GM21515 (cell line): ENCODE data around the gene PIP5K1A.
"Not testable (repeated sequence)": the region's sequence is repeated elsewhere in the genome, so short reads cannot be mapped to it uniquely, and the experiment has no call there.

ENCODE experiments used
- ATAC-seq: cut with Tn5 transposase; IDR thresholded peaks from one replicate; pipeline ENCODE4 v1.9.1; 2021; ENCODE audit not compliant: unreplicated experiment

PIP5K1A gene

GRCh38 chr1:151192047-151192446 is 6.3 kb upstream of the PIP5K1A start:
- ATAC-seq = no peak

- no peak for ATAC-seq
These were observed 5.0 kb upstream of the PIP5K1A start for GRCh38 chr1:151193304-151193703.

GRCh38 chr1:151193856-151194255 is 4.5 kb upstream of the PIP5K1A start:
- no peak for ATAC-seq

- not testable (repeated sequence) for ATAC-seq
These were observed 3.3 kb upstream of the PIP5K1A start for GRCh38 chr1:151194894-151195594.

GRCh38 chr1:151196292-151196800 is 2.0 kb upstream of the PIP5K1A start:
- no peak for ATAC-seq

GRCh38 chr1:151197863-151198253 is 494 bp upstream of the PIP5K1A start:
- no peak for ATAC-seq

GRCh38 chr1:151199873-151200581 is 1.7 kb downstream of the PIP5K1A start:
- no peak for ATAC-seq

- ATAC-seq = not testable (repeated sequence)
These were observed 7.1 kb downstream of the PIP5K1A start for GRCh38 chr1:151205381-151205965.

- ATAC-seq = no peak
These were observed 12.5 kb downstream of the PIP5K1A start for GRCh38 chr1:151210830-151211229.

GRCh38 chr1:151211972-151212705 is 13.8 kb downstream of the PIP5K1A start:
- ATAC-seq = no peak

- ATAC-seq = no peak
These were observed 15.2 kb downstream of the PIP5K1A start for GRCh38 chr1:151213560-151213959.

GRCh38 chr1:151221616-151222015 is 23.3 kb downstream of the PIP5K1A start:
- ATAC-seq = no peak

- no peak for ATAC-seq
These were observed 23.8 kb downstream of the PIP5K1A start for GRCh38 chr1:151222130-151222529.

- no peak for ATAC-seq
These were observed 36.9 kb downstream of the PIP5K1A start for GRCh38 chr1:151235235-151235634.

- no peak for ATAC-seq
These were observed 39.5 kb downstream of the PIP5K1A start for GRCh38 chr1:151237678-151238466.

GRCh38 chr1:151238467-151238739 is 40.1 kb downstream of the PIP5K1A start:
- ATAC-seq = no peak

- no peak for ATAC-seq
These were observed 44.1 kb downstream of the PIP5K1A start for GRCh38 chr1:151242442-151242841.

- no peak for ATAC-seq
These were observed 45.4 kb downstream of the PIP5K1A start for GRCh38 chr1:151243683-151244216.

- no peak for ATAC-seq
These were observed 48.4 kb downstream of the PIP5K1A start for GRCh38 chr1:151246786-151247185.

GRCh38 chr1:151251656-151252470 is 53.5 kb downstream of the PIP5K1A start:
- peak; percentile 46 for ATAC-seq
